HUES48 (cell line): ENCODE measurements around the gene IVNS1ABP.
"Not testable (repeated sequence)": the region's sequence is repeated elsewhere in the genome, so short reads cannot be mapped to it uniquely, and the experiment has no call there.

Source experiments
- H3K27ac ChIP-seq: one replicate; pipeline ENCODE4 v1.7.0; 2013; ENCODE audit warnings: low read depth, low read length, inconsistent platforms
- H3K27me3 ChIP-seq: 2 replicates; pipeline ENCODE4 v1.6.1; 2013; ENCODE audit warnings: mild to moderate bottlenecking, low read length; ENCODE audit not compliant: control insufficient read depth, insufficient read depth
- H3K36me3 ChIP-seq: 2 replicates; pipeline ENCODE4 v1.6.1; 2013; ENCODE audit warnings: low read length; ENCODE audit not compliant: control insufficient read depth, insufficient read depth
- H3K4me1 ChIP-seq: 2 replicates; pipeline ENCODE4 v1.6.1; 2013; ENCODE audit warnings: mild to moderate bottlenecking, low read length; ENCODE audit not compliant: control insufficient read depth, insufficient read depth
- H3K4me3 ChIP-seq: 2 replicates; pipeline ENCODE4 v1.5.1; 2013; ENCODE audit warnings: mild to moderate bottlenecking, low read depth, low read length
- H3K9ac ChIP-seq: 2 replicates; pipeline ENCODE4 v1.6.1; 2013; ENCODE audit warnings: mild to moderate bottlenecking, low read depth, low read length, moderate library complexity
- H3K9me3 ChIP-seq: 2 replicates; pipeline ENCODE4 v1.6.1; 2013; ENCODE audit warnings: low read length; ENCODE audit not compliant: control insufficient read depth, insufficient read depth

The IVNS1ABP gene

DNA sequence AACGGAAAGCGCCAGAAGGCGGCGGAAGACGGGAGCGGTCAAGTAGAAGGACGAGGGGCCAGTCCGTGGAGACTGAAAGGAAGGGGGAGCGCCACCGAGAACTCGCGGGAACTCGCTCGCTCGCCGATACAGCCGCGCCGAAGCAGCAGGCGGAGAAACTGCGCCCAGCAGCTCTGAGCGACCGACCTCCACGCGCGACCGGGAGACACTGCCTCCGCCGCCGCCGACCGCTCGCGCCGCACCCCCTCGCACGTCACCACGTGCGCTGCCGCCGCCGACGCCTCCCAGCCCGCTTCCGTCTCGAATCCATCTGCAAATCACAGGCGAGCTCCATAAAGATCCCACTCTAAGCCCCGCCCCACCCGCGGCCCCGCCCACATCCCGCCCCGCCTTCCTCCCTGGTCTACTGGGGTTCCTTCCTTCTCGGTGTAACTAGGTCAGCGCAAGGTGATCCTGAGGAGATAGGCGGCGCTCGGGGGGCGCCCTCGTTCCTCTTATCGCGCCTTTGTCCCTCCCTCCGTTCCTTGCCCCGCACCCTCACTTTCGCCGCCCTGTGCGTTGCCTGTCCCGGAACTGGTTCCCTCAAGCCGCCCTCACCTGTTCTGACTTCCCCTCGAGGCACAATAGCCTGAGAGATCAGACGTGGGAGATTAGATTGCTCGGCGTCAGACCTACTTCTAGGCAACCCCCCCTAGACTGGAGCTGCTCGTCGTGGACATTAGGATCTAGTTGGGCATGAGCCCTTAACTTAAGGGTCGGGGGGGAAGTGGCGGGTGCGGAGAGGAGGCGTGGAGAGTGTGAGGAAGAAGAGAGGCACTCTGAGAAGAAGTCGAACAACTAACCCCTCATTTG is at the start of gene IVNS1ABP:
TSS of gene IVNS1ABP (minus strand) at position 210 of the 852 bp plus-strand sequence. CDS start 7,750 bp downstream, outside the sequence.
- peaks cover 23% of the 10 kb centered on the region for H3K4me1 ChIP-seq
- H3K4me3 ChIP-seq, result peak within 1 kb of the TSS; percentile 92
- H3K36me3 ChIP-seq, result no peaks in the 10 kb centered on the region
- no peaks in the 10 kb centered on the region for H3K9me3 ChIP-seq
- no peaks in the 10 kb centered on the region for H3K27me3 ChIP-seq
- H3K27ac ChIP-seq, result peak within 1 kb of the TSS; percentile 86
- H3K9ac ChIP-seq, result peak within 1 kb of the TSS; percentile 93

GRCh38 chr1:185365951-185366350 is 48.9 kb upstream of the IVNS1ABP start:
- Histone ChIP-seq H3K36me3 (no peaks in the 10 kb centered on the region), H3K9ac (no peak overlapping the region), H3K4me1 (peaks cover 16% of the 10 kb centered on the region; the same call in 1 of the 2 replicates), H3K27me3 (no peaks in the 10 kb centered on the region), H3K27ac (no peak overlapping the region), H3K4me3 (no peak overlapping the region), H3K9me3 (no peaks in the 10 kb centered on the region)

- not testable (repeated sequence) for H3K9ac ChIP-seq, H3K4me3 ChIP-seq, H3K27me3 ChIP-seq, H3K36me3 ChIP-seq, H3K9me3 ChIP-seq, H3K27ac ChIP-seq
- peaks cover 16% of the 10 kb centered on the region; the same call in 1 of the 2 replicates for H3K4me1 ChIP-seq
Observed at GRCh38 chr1:185364528-185364927, 47.5 kb upstream of the IVNS1ABP start.

- Histone ChIP-seq H3K4me3 (no peak overlapping the region), H3K27ac (no peak overlapping the region), H3K9me3 (no peaks in the 10 kb centered on the region), H3K9ac (no peak overlapping the region), H3K36me3 (no peaks in the 10 kb centered on the region), H3K4me1 (peaks cover 13% of the 10 kb centered on the region; the same call in 1 of the 2 replicates), H3K27me3 (no peaks in the 10 kb centered on the region)
Observed at GRCh38 chr1:185363205-185363604, 46.2 kb upstream of the IVNS1ABP start.

- Histone ChIP-seq H3K27ac (no peak overlapping the region), H3K36me3 (no peaks in the 10 kb centered on the region), H3K4me3 (no peak overlapping the region), H3K27me3 (no peaks in the 10 kb centered on the region), H3K4me1 (peaks cover 13% of the 10 kb centered on the region; the same call in 1 of the 2 replicates), H3K9ac (no peak overlapping the region), H3K9me3 (no peaks in the 10 kb centered on the region)
Observed at GRCh38 chr1:185360714-185361113, 43.7 kb upstream of the IVNS1ABP start.

DNA sequence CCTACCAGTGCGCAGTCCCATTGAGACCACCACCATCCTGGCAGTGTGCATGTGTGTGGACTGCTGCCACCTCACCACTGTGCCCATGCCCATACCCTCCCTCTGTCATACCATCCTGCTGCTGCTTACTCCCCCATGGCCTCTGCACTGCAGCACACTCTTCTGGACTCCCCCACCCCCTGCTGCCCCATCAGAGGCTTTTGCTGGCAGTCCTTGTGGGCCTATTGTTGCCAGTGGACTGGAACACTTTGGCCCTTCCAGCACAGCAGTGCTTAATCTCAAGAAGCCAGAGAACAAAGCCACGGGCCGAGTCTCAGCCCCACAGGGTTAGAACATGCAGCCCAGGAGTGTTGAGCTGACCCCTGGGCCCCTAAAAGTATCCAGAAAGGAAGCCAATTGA is 41.9 kb upstream of the IVNS1ABP start:
- no peak overlapping the region for H3K9ac ChIP-seq
- H3K4me1 ChIP-seq, result no peaks in the 10 kb centered on the region
- no peaks in the 10 kb centered on the region for H3K27me3 ChIP-seq
- no peaks in the 10 kb centered on the region for H3K36me3 ChIP-seq
- H3K4me3 ChIP-seq, result no peak overlapping the region
- no peak overlapping the region for H3K27ac ChIP-seq
- H3K9me3 ChIP-seq, result no peaks in the 10 kb centered on the region

DNA sequence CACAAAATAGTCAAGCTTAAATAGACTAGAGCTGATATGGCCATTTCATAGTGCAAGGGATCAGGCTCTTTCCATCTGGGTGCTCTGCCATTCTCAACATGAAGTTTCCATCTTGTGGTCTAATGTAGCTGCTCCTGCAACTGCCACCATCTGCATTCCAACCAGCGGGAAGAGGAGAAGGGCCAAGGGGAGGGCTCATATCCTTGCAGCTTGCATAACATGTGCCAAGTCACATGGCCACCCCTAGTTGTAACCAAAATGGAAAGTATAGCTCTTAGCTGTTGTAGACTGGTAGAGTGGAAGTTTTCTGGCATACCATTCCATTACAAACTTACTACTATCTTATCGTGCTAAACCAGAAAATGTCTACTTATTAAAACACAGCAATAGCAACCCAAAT is 38.9 kb upstream of the IVNS1ABP start:
- no peak overlapping the region for H3K9ac ChIP-seq
- no peak overlapping the region for H3K27ac ChIP-seq
- H3K36me3 ChIP-seq, result no peaks in the 10 kb centered on the region
- no peaks in the 10 kb centered on the region for H3K27me3 ChIP-seq
- H3K4me1 ChIP-seq, result no peaks in the 10 kb centered on the region
- no peaks in the 10 kb centered on the region for H3K9me3 ChIP-seq
- H3K4me3 ChIP-seq, result no peak overlapping the region

- Histone ChIP-seq H3K4me3 (no peak overlapping the region), H3K27ac (no peak overlapping the region), H3K9ac (no peak overlapping the region), H3K4me1 (no peaks in the 10 kb centered on the region), H3K9me3 (no peaks in the 10 kb centered on the region), H3K27me3 (no peaks in the 10 kb centered on the region), H3K36me3 (no peaks in the 10 kb centered on the region)
Observed at GRCh38 chr1:185353124-185353523, 36.1 kb upstream of the IVNS1ABP start.

DNA sequence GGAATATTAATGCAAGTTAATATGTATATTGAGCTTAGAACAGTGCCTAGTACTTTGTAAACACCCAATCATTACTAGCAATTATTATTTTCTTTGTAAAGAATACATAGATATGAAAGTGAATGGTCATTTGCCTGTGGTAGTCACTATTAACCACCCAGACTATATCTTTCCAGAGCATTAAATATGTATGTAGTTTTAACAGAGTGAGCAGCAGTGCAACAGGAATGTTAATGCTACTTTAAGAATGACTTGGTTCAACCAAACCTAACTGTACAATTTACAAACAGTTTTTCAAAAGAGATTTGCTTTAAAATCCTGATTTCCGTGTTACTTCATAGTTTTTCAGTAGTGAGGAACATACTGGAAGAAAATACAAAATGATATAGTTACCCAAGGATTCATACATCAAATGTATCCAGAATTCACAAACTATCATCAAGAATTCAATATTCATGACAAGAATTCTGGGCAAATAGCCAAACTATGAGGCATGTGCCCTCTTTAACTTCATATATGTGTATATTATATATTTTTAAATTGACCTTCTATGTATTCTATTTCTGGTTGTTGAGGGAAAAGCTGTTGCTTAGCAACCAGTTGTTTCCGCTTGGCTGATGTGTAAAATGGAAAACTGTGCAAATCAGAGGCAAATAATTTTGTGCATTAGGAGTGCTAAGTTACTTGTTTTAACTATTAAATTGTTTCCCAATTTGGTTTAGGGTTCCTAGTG is 34.9 kb upstream of the IVNS1ABP start:
- no peaks in the 10 kb centered on the region for H3K9me3 ChIP-seq

GRCh38 chr1:185350027-185350442 is 33.0 kb upstream of the IVNS1ABP start:
- Histone ChIP-seq H3K27me3 (no peaks in the 10 kb centered on the region), H3K36me3 (no peaks in the 10 kb centered on the region), H3K4me1 (no peaks in the 10 kb centered on the region), H3K4me3 (no peak overlapping the region), H3K27ac (no peak overlapping the region), H3K9ac (no peak overlapping the region), H3K9me3 (no peaks in the 10 kb centered on the region)

More for the DNA sequence above, 34.9 kb upstream of the IVNS1ABP start:
- H3K27me3 ChIP-seq, result no peaks in the 10 kb centered on the region
- no peak overlapping the region for H3K9ac ChIP-seq
- no peaks in the 10 kb centered on the region for H3K4me1 ChIP-seq
- H3K4me3 ChIP-seq, result no peak overlapping the region
- H3K27ac ChIP-seq, result no peak overlapping the region
- no peaks in the 10 kb centered on the region for H3K36me3 ChIP-seq

DNA sequence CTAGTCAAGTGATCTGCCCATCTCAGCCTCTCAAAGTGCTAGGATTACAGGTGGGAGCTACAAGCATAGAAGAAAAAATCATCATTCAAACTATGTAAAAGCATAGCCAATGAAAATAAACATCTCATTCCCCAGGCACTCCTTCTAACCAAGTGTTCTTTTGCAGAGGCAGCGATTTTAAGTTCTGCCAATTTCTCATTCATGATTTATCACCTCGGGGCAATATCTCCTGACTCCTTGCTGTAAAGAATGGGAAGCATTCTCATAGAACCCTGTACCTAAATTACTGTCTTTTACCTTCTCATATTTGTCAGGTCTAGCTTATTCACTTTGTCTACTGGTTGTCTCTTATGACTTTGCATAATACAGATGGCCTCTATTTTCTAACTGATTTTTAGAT is 32.5 kb upstream of the IVNS1ABP start:
- H3K9me3 ChIP-seq, result no peaks in the 10 kb centered on the region
- no peaks in the 10 kb centered on the region for H3K36me3 ChIP-seq
- H3K27me3 ChIP-seq, result no peaks in the 10 kb centered on the region
- no peak overlapping the region for H3K27ac ChIP-seq
- no peak overlapping the region for H3K9ac ChIP-seq
- H3K4me1 ChIP-seq, result no peaks in the 10 kb centered on the region
- H3K4me3 ChIP-seq, result no peak overlapping the region
